Panc1 (cell line): ENCODE measurements around the gene TNIK. TPM values are rescaled to one million over a fixed set of nuclear protein-coding genes. Genes with fewer than 3 reads are reported as not detected.

ENCODE experiments used
- ATAC-seq: fragments of 200-7000 bp; cut with Tn5 transposase; 2 replicates; pipeline ENCODE4 v1.9.1; 2020; ENCODE audit warnings: mild to moderate bottlenecking, moderate library complexity
- BruUV-seq: library from RNA; stranded (reverse); fragments of 400-500 nt; replicated peaks from 2 replicates; lab custom pipeline; 2021; lab: Mats Ljungman, UMichigan
- CTCF ChIA-PET: fragments of 300-600 bp; sonication (Branson Sonifier 250); formaldehyde crosslinking; loops from one replicate; lab custom pipeline; 2022; ENCODE audit warnings: antibody characterized with exemption; lab: Charles Lee
- POLR2A ChIA-PET: fragments of 300-600 bp; sonication (Branson Sonifier 250); formaldehyde crosslinking; loops from one replicate; lab custom pipeline; 2022; ENCODE audit warnings: antibody characterized with exemption; lab: Charles Lee
- DNase-seq: peaks from one replicate; pipeline ENCODE4 v3.0.0-alpha.2; 2010; ENCODE audit warnings: low read depth, low spot score
- H3K27ac ChIP-seq: 2 replicates; pipeline ENCODE4 v1.5.1; 2011; ENCODE audit warnings: mild to moderate bottlenecking, low read length, inconsistent platforms
- H3K27me3 ChIP-seq: fragments of 200-500 bp; sonication (Bioruptor generic); 2 replicates; pipeline ENCODE4 v1.6.0; 2014; ENCODE audit warnings: low read length, inconsistent platforms; ENCODE audit not compliant: control insufficient read depth, insufficient read depth
- H3K36me3 ChIP-seq: fragments of 200-500 bp; sonication (Bioruptor generic); 2 replicates; pipeline ENCODE4 v1.5.1; 2014; ENCODE audit warnings: inconsistent platforms, mild to moderate bottlenecking, low read length, moderate library complexity; ENCODE audit not compliant: control insufficient read depth, insufficient read depth
- H3K4me1 ChIP-seq: 2 replicates; pipeline ENCODE4 v1.5.1; 2011; ENCODE audit warnings: inconsistent platforms, mild to moderate bottlenecking, low read length, moderate library complexity; ENCODE audit not compliant: control insufficient read depth, insufficient read depth
- H3K4me3 ChIP-seq, 2 experiments: 2 replicates each; pipeline ENCODE4 v1.5.1; 2011 to 2012; ENCODE audit warnings: low read depth in 2 of 2, low read length in 2 of 2, mild to moderate bottlenecking in 2 of 2, inconsistent platforms in 1 of 2, moderate library complexity in 1 of 2
- H3K9me3 ChIP-seq: fragments of 200-500 bp; sonication (Bioruptor generic); 2 replicates; pipeline ENCODE4 v1.5.1; 2014; ENCODE audit warnings: low read depth, mild to moderate bottlenecking, inconsistent platforms, low read length, moderate library complexity; ENCODE audit not compliant: control insufficient read depth, insufficient read depth
- CTCF ChIP-seq: fragments of 450-650 bp; IDR thresholded peaks from 2 replicates; pipeline ENCODE4 v1.5.1; 2017; ENCODE audit warnings: mild to moderate bottlenecking
- POLR2AphosphoS5 ChIP-seq: IDR thresholded peaks from 2 replicates; pipeline ENCODE4 v1.6.1; 2012; ENCODE audit warnings: mild to moderate bottlenecking, low read depth, low read length, moderate library complexity
- REST ChIP-seq, 2 experiments: IDR thresholded peaks; 2 replicates each; pipeline ENCODE4 v1.6.1; 2011 to 2012; ENCODE audit warnings: low read depth in 2 of 2, control low read depth in 1 of 2, low read length in 1 of 2, mild to moderate bottlenecking in 1 of 2, moderate library complexity in 1 of 2; ENCODE audit not compliant: insufficient read depth in 1 of 2
- SIN3A ChIP-seq: IDR thresholded peaks from 2 replicates; pipeline ENCODE4 v1.6.1; 2012; ENCODE audit warnings: low read depth, mild to moderate bottlenecking, low read length, moderate library complexity, borderline replicate concordance; ENCODE audit not compliant: insufficient read depth
- TCF7L2 ChIP-seq: IDR thresholded peaks from 2 replicates; pipeline ENCODE4 v1.6.1; 2011; ENCODE audit warnings: mild to moderate bottlenecking, low read depth, low read length, inconsistent platforms
- in situ Hi-C: cut with HindIII; loops from 2 replicates; pipeline ENCODE4 v1.10.0; 2016; ENCODE audit warnings: low sequenced_read_pairs, low pct_unique_long_range_greater_than_20kb
- intact Hi-C: fragments of 100-400 bp; cut with micrococcal nuclease; formaldehyde crosslinking; loops from one replicate; pipeline ENCODE4 v1.10.0; 2022; ENCODE audit not compliant: unreplicated experiment
- total RNA-seq: library from RNA; stranded (reverse); gene quantifications from one replicate; pipeline ENCODE4 v1.2.1, GENCODE V29; 2021; ENCODE audit not compliant: unreplicated experiment

TNIK gene
- total RNA-seq, 1 experiment from 2014 or later: 1.9 TPM

- ATAC-seq (no peak), DNase-seq (no peak)
- ChIA-PET POLR2A (no interaction called here), CTCF (no interaction called here)
- TF ChIP-seq CTCF: no peak
- TF ChIP-seq SIN3A: no peak
- TF ChIP-seq REST (IDR thresholded peaks at IDR 0.05; ENCODE audit: insufficient read depth in 1 of 2, low read depth in 2 of 2, low read length in 1 of 2): no peak
- no peak for TF ChIP-seq TCF7L2
- TF ChIP-seq POLR2AphosphoS5: no peak
- no peaks in the 10 kb centered on the region for H3K36me3 ChIP-seq
- no TSS peak for BruUV-seq
- no peaks in the 10 kb centered on the region for H3K9me3 ChIP-seq
- H3K27me3 ChIP-seq: peaks cover 3% of the 10 kb centered on the region; the same call in 1 of the 2 replicates
- no peak overlapping the region for H3K27ac ChIP-seq
- intact Hi-C loops: no loop called here
- in situ Hi-C loops: no loop called here
- no peak overlapping the region for H3K4me3 ChIP-seq
- H3K4me1 ChIP-seq: no peaks in the 10 kb centered on the region
Measured at GRCh38 chr3:171314341-171314740, 145.9 kb downstream of the TNIK start.

GRCh38 chr3:171313702-171314101, 146.5 kb downstream of the TNIK start:
- in situ Hi-C loops (no loop called here), intact Hi-C loops (no loop called here)
- H3K27me3 ChIP-seq: peaks cover 3% of the 10 kb centered on the region; the same call in 1 of the 2 replicates
- no peaks in the 10 kb centered on the region for H3K9me3 ChIP-seq
- ATAC-seq: no peak
- no TSS peak for BruUV-seq
- no peak for DNase-seq
- H3K27ac ChIP-seq: no peak overlapping the region
- no peaks in the 10 kb centered on the region for H3K36me3 ChIP-seq
- ChIA-PET POLR2A (no interaction called here), CTCF (no interaction called here)
- no peaks in the 10 kb centered on the region for H3K4me1 ChIP-seq
- no peak overlapping the region for H3K4me3 ChIP-seq
- TF ChIP-seq CTCF (no peak), SIN3A (no peak), TCF7L2 (no peak), POLR2AphosphoS5 (no peak), REST (IDR thresholded peaks at IDR 0.05; ENCODE audit: insufficient read depth in 1 of 2, low read depth in 2 of 2, low read length in 1 of 2) (no peak)
